ENCODE measurements around the gene OR1M1.

DNA sequence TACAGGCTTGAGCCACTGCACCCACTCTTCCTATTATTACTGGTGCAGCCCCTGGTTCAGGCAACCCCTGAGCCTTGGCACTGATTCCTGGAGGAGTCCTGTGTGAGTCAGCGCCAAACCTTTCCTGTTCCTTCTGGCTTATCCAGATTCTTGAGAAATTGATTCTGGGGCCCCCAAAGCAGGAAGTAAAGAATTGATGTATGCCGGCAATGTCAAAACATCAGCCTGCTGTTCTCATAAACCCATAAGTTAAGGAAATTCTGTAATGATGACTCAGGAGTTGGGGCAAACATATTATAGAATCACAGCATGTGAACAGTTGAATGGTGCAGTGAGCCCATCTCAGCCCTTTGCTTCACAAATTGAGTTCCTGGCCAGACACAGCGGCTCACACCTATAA lies 41.3 kb downstream of the OR1M1 start:
- TF ChIP-seq, protein P1, sequence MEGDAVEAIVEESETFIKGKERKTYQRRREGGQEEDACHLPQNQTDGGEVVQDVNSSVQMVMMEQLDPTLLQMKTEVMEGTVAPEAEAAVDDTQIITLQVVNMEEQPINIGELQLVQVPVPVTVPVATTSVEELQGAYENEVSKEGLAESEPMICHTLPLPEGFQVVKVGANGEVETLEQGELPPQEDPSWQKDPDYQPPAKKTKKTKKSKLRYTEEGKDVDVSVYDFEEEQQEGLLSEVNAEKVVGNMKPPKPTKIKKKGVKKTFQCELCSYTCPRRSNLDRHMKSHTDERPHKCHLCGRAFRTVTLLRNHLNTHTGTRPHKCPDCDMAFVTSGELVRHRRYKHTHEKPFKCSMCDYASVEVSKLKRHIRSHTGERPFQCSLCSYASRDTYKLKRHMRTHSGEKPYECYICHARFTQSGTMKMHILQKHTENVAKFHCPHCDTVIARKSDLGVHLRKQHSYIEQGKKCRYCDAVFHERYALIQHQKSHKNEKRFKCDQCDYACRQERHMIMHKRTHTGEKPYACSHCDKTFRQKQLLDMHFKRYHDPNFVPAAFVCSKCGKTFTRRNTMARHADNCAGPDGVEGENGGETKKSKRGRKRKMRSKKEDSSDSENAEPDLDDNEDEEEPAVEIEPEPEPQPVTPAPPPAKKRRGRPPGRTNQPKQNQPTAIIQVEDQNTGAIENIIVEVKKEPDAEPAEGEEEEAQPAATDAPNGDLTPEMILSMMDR (IDR thresholded peaks at IDR 0.05) = no peak
- TF ChIP-seq EP300 (IDR thresholded peaks at IDR 0.05) = no peak
